ENCODE results near the gene MARCHF9. TPM values are rescaled to one million over a fixed set of nuclear protein-coding genes. Genes with fewer than 3 reads are reported as not detected.

Gene MARCHF9
- total RNA-seq, 1 experiment from 2014 or later: 6.2 TPM

- ChIA-PET POLR2A (interaction anchor here (0.8 to 1.1 kb wide), 4 partner anchors 11 to 20 kb away, joined by 3 to 6 read pairs (median 4); partner anchors contain the start of genes EEF1AKMT3 and METTL1), CTCF (interaction anchor here (0.7 to 1.1 kb wide), 3 partner anchors 15 to 145 kb away, joined by 3 to 5 read pairs (median 3); partner anchors contain the start of gene CYP27B1)
- peaks cover 47% of the 10 kb centered on the region for H3K4me1 Mint-ChIP-seq
- peak within 1 kb of the TSS; percentile 89 for H3K4me3 Mint-ChIP-seq
- H3K27ac Mint-ChIP-seq: peak within 1 kb of the TSS; percentile 86
- ATAC-seq (peak; percentile 71), DNase-seq (ENCODE audit: low spot score) (peak; percentile 99)
- peaks cover 39% of the 10 kb centered on the region for H3K36me3 Mint-ChIP-seq
- H3K9me3 Mint-ChIP-seq: no peaks in the 10 kb centered on the region
- peaks cover 37% of the 10 kb centered on the region for H3K27me3 Mint-ChIP-seq (ENCODE audit: low read depth)
- TF ChIP-seq SP1 (CRISPR knock-in tag; conservative IDR thresholded peaks at IDR 0.05) (peak; percentile 99), USF1 (CRISPR knock-in tag; IDR thresholded peaks at IDR 0.05) (peak; percentile 100), TP53 (CRISPR knock-in tag; IDR thresholded peaks at IDR 0.05) (peak; percentile 42; the same call in 1 of the 2 replicates), CREB1 (CRISPR knock-in tag; IDR thresholded peaks at IDR 0.05) (0 out of 2 replicates have a peak, but pooled peaks have one; percentile 41), JUN (CRISPR knock-in tag; IDR thresholded peaks at IDR 0.05) (peak; percentile 68; the same call in 1 of the 2 replicates), FOXJ3 (CRISPR knock-in tag; IDR thresholded peaks at IDR 0.05; ENCODE audit: borderline replicate concordance) (no peak), PRRX2 (CRISPR knock-in tag; IDR thresholded peaks at IDR 0.05) (no peak), NFE2L1 (CRISPR knock-in tag; IDR thresholded peaks at IDR 0.05) (peak; percentile 47), ZNF219 (CRISPR knock-in tag; IDR thresholded peaks at IDR 0.05; ENCODE audit: borderline replicate concordance) (0 out of 2 replicates have a peak, but pooled peaks have one; percentile 36), SOX15 (CRISPR knock-in tag; IDR thresholded peaks at IDR 0.05) (no peak), HMGA2 (CRISPR knock-in tag; IDR thresholded peaks at IDR 0.05) (no peak), ELF4 (CRISPR knock-in tag; IDR thresholded peaks at IDR 0.05; ENCODE audit: low read depth) (no peak), FOXP1 (CRISPR knock-in tag; IDR thresholded peaks at IDR 0.05; ENCODE audit: borderline replicate concordance) (peak; percentile 84; the same call in 1 of the 2 replicates), USF2 (CRISPR knock-in tag; IDR thresholded peaks at IDR 0.05) (peak; percentile 100), CREM (CRISPR knock-in tag; IDR thresholded peaks at IDR 0.05) (peak; percentile 86; the same call in 1 of the 2 replicates), TEAD1 (CRISPR knock-in tag; IDR thresholded peaks at IDR 0.05) (peak; percentile 89), FOXK1 (CRISPR knock-in tag; IDR thresholded peaks at IDR 0.05) (peak; percentile 98), ZBTB43 (CRISPR knock-in tag; IDR thresholded peaks at IDR 0.05) (peak; percentile 90), ETV6 (CRISPR knock-in tag; IDR thresholded peaks at IDR 0.05) (peak; percentile 93; the same call in 1 of the 2 replicates), SMAD3 (CRISPR knock-in tag; IDR thresholded peaks at IDR 0.05; ENCODE audit: borderline replicate concordance) (0 out of 2 replicates have a peak, but pooled peaks have one; percentile 49), RORB (CRISPR knock-in tag; IDR thresholded peaks at IDR 0.05) (no peak), ZBTB21 (CRISPR knock-in tag; IDR thresholded peaks at IDR 0.05; ENCODE audit: borderline replicate concordance) (peak; percentile 90), MYBL2 (CRISPR knock-in tag; IDR thresholded peaks at IDR 0.05) (peak; percentile 66; the same call in 1 of the 2 replicates)
- TF ChIP-seq, protein P1, sequence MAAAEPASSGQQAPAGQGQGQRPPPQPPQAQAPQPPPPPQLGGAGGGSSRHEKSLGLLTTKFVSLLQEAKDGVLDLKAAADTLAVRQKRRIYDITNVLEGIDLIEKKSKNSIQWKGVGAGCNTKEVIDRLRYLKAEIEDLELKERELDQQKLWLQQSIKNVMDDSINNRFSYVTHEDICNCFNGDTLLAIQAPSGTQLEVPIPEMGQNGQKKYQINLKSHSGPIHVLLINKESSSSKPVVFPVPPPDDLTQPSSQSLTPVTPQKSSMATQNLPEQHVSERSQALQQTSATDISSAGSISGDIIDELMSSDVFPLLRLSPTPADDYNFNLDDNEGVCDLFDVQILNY (CRISPR knock-in tag; IDR thresholded peaks at IDR 0.05): peak; percentile 92
- TF ChIP-seq, protein P2, sequence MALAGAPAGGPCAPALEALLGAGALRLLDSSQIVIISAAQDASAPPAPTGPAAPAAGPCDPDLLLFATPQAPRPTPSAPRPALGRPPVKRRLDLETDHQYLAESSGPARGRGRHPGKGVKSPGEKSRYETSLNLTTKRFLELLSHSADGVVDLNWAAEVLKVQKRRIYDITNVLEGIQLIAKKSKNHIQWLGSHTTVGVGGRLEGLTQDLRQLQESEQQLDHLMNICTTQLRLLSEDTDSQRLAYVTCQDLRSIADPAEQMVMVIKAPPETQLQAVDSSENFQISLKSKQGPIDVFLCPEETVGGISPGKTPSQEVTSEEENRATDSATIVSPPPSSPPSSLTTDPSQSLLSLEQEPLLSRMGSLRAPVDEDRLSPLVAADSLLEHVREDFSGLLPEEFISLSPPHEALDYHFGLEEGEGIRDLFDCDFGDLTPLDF (CRISPR knock-in tag; IDR thresholded peaks at IDR 0.05): no peak
- TF ChIP-seq, protein P3, sequence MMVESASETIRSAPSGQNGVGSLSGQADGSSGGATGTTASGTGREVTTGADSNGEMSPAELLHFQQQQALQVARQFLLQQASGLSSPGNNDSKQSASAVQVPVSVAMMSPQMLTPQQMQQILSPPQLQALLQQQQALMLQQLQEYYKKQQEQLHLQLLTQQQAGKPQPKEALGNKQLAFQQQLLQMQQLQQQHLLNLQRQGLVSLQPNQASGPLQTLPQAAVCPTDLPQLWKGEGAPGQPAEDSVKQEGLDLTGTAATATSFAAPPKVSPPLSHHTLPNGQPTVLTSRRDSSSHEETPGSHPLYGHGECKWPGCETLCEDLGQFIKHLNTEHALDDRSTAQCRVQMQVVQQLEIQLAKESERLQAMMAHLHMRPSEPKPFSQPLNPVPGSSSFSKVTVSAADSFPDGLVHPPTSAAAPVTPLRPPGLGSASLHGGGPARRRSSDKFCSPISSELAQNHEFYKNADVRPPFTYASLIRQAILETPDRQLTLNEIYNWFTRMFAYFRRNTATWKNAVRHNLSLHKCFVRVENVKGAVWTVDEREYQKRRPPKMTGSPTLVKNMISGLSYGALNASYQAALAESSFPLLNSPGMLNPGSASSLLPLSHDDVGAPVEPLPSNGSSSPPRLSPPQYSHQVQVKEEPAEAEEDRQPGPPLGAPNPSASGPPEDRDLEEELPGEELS (CRISPR knock-in tag; IDR thresholded peaks at IDR 0.05): peak; percentile 81
- TF ChIP-seq, protein P4, sequence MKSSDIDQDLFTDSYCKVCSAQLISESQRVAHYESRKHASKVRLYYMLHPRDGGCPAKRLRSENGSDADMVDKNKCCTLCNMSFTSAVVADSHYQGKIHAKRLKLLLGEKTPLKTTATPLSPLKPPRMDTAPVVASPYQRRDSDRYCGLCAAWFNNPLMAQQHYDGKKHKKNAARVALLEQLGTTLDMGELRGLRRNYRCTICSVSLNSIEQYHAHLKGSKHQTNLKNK (CRISPR knock-in tag; IDR thresholded peaks at IDR 0.05): no peak; the same call in 1 of the 2 replicates
- TF ChIP-seq, protein P5, sequence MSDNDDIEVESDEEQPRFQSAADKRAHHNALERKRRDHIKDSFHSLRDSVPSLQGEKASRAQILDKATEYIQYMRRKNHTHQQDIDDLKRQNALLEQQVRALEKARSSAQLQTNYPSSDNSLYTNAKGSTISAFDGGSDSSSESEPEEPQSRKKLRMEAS (CRISPR knock-in tag; IDR thresholded peaks at IDR 0.05): peak; percentile 99
These were observed 2.9 kb upstream of the MARCHF9 start, which contains the start of gene CDK4 for GRCh38 chr12:57751788-57752667. Gene CDK4, minus strand, starts transcription at chr12:57752310. Its CDS starts 593 bp downstream, at chr12:57751717.
